Measurements from ENCODE around the gene RAB11FIP3.
A peak's percentile ranks its signal among the peaks of the same experiment; 100 is the strongest.

DNA sequence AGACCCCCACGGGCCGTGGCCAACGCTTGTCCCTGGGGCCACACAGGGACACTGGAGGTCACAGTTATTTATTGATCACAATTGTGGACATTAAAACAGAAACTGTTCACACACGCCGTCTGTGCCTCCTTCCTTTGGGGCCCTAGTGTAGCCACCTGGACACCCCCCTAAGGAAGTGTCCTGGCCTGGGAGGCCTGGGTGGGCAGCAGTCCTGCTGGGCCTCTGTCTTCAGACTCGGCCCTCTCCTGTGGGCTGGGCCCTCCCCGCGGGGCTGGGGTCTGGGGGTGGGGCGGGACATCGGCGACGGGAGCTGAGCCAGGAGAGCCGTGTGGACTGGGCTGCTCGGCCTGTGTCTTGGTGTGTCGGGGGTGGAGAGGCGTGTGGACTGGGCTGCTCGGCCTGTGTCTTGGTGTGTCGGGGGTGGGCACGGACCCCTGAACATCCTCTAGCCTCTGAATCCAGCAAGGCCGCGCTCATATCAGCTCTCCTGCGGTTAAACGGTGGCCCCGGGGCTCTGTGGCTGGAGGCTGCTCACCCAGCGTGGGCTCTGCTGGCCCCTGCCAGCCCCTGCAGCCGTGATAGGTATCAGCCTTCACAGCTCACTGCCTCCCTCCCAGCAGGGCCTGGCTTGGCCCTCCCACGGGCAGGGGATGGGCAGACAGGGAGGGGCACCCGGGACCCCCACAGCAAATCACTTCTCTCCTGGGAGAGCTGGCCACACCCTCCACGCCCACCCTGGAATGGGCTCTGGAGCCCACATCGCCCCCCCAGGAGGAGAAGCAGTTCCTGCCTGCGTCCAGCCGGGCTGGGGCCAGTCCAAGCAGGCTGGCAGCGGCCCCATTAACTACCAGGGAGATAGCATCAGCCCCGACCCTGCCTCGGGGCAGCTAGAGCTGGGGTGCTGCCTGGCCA, 140.2 kb downstream of the RAB11FIP3 start:
- no peak for TF ChIP-seq EP300 (IDR thresholded peaks at IDR 0.05; ENCODE audit: borderline replicate concordance)
- TF ChIP-seq, protein P1, sequence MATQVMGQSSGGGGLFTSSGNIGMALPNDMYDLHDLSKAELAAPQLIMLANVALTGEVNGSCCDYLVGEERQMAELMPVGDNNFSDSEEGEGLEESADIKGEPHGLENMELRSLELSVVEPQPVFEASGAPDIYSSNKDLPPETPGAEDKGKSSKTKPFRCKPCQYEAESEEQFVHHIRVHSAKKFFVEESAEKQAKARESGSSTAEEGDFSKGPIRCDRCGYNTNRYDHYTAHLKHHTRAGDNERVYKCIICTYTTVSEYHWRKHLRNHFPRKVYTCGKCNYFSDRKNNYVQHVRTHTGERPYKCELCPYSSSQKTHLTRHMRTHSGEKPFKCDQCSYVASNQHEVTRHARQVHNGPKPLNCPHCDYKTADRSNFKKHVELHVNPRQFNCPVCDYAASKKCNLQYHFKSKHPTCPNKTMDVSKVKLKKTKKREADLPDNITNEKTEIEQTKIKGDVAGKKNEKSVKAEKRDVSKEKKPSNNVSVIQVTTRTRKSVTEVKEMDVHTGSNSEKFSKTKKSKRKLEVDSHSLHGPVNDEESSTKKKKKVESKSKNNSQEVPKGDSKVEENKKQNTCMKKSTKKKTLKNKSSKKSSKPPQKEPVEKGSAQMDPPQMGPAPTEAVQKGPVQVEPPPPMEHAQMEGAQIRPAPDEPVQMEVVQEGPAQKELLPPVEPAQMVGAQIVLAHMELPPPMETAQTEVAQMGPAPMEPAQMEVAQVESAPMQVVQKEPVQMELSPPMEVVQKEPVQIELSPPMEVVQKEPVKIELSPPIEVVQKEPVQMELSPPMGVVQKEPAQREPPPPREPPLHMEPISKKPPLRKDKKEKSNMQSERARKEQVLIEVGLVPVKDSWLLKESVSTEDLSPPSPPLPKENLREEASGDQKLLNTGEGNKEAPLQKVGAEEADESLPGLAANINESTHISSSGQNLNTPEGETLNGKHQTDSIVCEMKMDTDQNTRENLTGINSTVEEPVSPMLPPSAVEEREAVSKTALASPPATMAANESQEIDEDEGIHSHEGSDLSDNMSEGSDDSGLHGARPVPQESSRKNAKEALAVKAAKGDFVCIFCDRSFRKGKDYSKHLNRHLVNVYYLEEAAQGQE (IDR thresholded peaks at IDR 0.05; ENCODE audit: low read depth): no peak
- TF ChIP-seq CEBPB (IDR thresholded peaks at IDR 0.05): no peak
- peak; percentile 82; the same call in 1 of the 2 replicates for TF ChIP-seq ZBTB7A (IDR thresholded peaks at IDR 0.05; ENCODE audit: low read depth)
- 0 out of 2 replicates have a peak, but pooled peaks have one; percentile 4 for TF ChIP-seq TAF1 (IDR thresholded peaks at IDR 0.05; ENCODE audit: low read depth)
- TF ChIP-seq TCF12 (IDR thresholded peaks at IDR 0.05; ENCODE audit: low read depth): 0 out of 2 replicates have a peak, but pooled peaks have one; percentile 20
- TF ChIP-seq NFIC (IDR thresholded peaks at IDR 0.05): peak; percentile 56; the same call in 1 of the 2 replicates
- no peak; the same call in 1 of the 2 replicates for TF ChIP-seq EGR1 (IDR thresholded peaks at IDR 0.05)
- no peak for TF ChIP-seq CREB1 (IDR thresholded peaks at IDR 0.05; ENCODE audit: low read depth)
- no peak for TF ChIP-seq YY1 (IDR thresholded peaks at IDR 0.05; ENCODE audit: low read depth)
- no peak for TF ChIP-seq TEAD4 (IDR thresholded peaks at IDR 0.05)
- TF ChIP-seq, protein P2, sequence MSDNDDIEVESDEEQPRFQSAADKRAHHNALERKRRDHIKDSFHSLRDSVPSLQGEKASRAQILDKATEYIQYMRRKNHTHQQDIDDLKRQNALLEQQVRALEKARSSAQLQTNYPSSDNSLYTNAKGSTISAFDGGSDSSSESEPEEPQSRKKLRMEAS (IDR thresholded peaks at IDR 0.05): no peak
- TF ChIP-seq, protein P3, sequence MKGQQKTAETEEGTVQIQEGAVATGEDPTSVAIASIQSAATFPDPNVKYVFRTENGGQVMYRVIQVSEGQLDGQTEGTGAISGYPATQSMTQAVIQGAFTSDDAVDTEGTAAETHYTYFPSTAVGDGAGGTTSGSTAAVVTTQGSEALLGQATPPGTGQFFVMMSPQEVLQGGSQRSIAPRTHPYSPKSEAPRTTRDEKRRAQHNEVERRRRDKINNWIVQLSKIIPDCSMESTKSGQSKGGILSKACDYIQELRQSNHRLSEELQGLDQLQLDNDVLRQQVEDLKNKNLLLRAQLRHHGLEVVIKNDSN (IDR thresholded peaks at IDR 0.05): no peak
- no peak for TF ChIP-seq RAD21 (IDR thresholded peaks at IDR 0.05; ENCODE audit: low read depth)
